ENCODE measurements around the gene DNAJC10. TPM values are rescaled to one million over a fixed set of nuclear protein-coding genes. Genes with fewer than 3 reads are reported as not detected.
"Not testable (repeated sequence)": the region's sequence is repeated elsewhere in the genome, so short reads cannot be mapped to it uniquely, and the experiment has no call there.

Gene DNAJC10
- total RNA-seq, 1 donor from 2014 or later = 110 TPM

- peaks cover 5% of the 10 kb centered on the region for H3K9me3 Mint-ChIP-seq
- no peak overlapping the region for H3K27ac Mint-ChIP-seq
Observed at GRCh38 chr2:182672466-182673165, 43.4 kb upstream of the DNAJC10 start.

GRCh38 chr2:182680837-182681236, 35.2 kb upstream of the DNAJC10 start:
- Mint-ChIP-seq H3K27me3 (no peaks in the 10 kb centered on the region), H3K4me3 (no peak overlapping the region), H3K4me1 (ENCODE audit: unreplicated experiment) (no peaks in the 10 kb centered on the region), H3K9me3 (peaks cover 5% of the 10 kb centered on the region), H3K27ac (no peak overlapping the region), H3K36me3 (no peaks in the 10 kb centered on the region)
- no peak for DNase-seq (ENCODE audit: extremely low spot score, unreplicated experiment)
- no peak for TF ChIP-seq CTCF (conservative IDR thresholded peaks at IDR 0.05)

More at GRCh38 chr2:182672466-182673165, 43.4 kb upstream of the DNAJC10 start:
- H3K4me1 Mint-ChIP-seq (ENCODE audit: unreplicated experiment) = no peaks in the 10 kb centered on the region
- no peaks in the 10 kb centered on the region for H3K36me3 Mint-ChIP-seq
- no peaks in the 10 kb centered on the region for H3K27me3 Mint-ChIP-seq
- DNase-seq (ENCODE audit: extremely low spot score, unreplicated experiment) = no peak
- no peak overlapping the region for H3K4me3 Mint-ChIP-seq
- TF ChIP-seq CTCF (conservative IDR thresholded peaks at IDR 0.05) = no peak

- TF ChIP-seq CTCF (conservative IDR thresholded peaks at IDR 0.05) = no peak
- H3K27ac Mint-ChIP-seq = no peak overlapping the region
- DNase-seq (ENCODE audit: extremely low spot score, unreplicated experiment) = no peak
- no peaks in the 10 kb centered on the region for H3K36me3 Mint-ChIP-seq
- no peaks in the 10 kb centered on the region for H3K4me1 Mint-ChIP-seq (ENCODE audit: unreplicated experiment)
- H3K27me3 Mint-ChIP-seq = no peaks in the 10 kb centered on the region
- no peaks in the 10 kb centered on the region for H3K9me3 Mint-ChIP-seq
- no peak overlapping the region for H3K4me3 Mint-ChIP-seq
Observed at GRCh38 chr2:182682210-182682609, 33.8 kb upstream of the DNAJC10 start.

- H3K4me1 Mint-ChIP-seq (ENCODE audit: unreplicated experiment) = no peaks in the 10 kb centered on the region
- no peak for DNase-seq (ENCODE audit: extremely low spot score, unreplicated experiment)
- H3K4me3 Mint-ChIP-seq = no peak overlapping the region
- no peaks in the 10 kb centered on the region for H3K27me3 Mint-ChIP-seq
- H3K27ac Mint-ChIP-seq = no peak overlapping the region
- H3K9me3 Mint-ChIP-seq = no peaks in the 10 kb centered on the region
- TF ChIP-seq CTCF (conservative IDR thresholded peaks at IDR 0.05) = no peak
- no peaks in the 10 kb centered on the region for H3K36me3 Mint-ChIP-seq
Observed at GRCh38 chr2:182685559-182685958, 30.5 kb upstream of the DNAJC10 start.

- not testable (repeated sequence) for H3K27me3 Mint-ChIP-seq; DNase-seq (ENCODE audit: extremely low spot score, unreplicated experiment); H3K4me1 Mint-ChIP-seq (ENCODE audit: unreplicated experiment); H3K36me3 Mint-ChIP-seq; H3K9me3 Mint-ChIP-seq; H3K4me3 Mint-ChIP-seq; H3K27ac Mint-ChIP-seq
Observed at GRCh38 chr2:182686763-182687162, 29.3 kb upstream of the DNAJC10 start.

- Mint-ChIP-seq H3K4me1 (ENCODE audit: unreplicated experiment) (no peaks in the 10 kb centered on the region), H3K27ac (no peak overlapping the region), H3K27me3 (no peaks in the 10 kb centered on the region), H3K9me3 (no peaks in the 10 kb centered on the region), H3K36me3 (no peaks in the 10 kb centered on the region), H3K4me3 (no peak overlapping the region)
- no peak for DNase-seq (ENCODE audit: extremely low spot score, unreplicated experiment)
- no peak for TF ChIP-seq CTCF (conservative IDR thresholded peaks at IDR 0.05)
Observed at GRCh38 chr2:182694189-182694588, 21.9 kb upstream of the DNAJC10 start.

All from type B pancreatic cell (in vitro differentiated cells).